ENCODE results near the gene RAET1E. TPM values are rescaled to one million over a fixed set of nuclear protein-coding genes. Genes with fewer than 3 reads are reported as not detected.
"Not testable (repeated sequence)": the region's sequence is repeated elsewhere in the genome, so short reads cannot be mapped to it uniquely, and the experiment has no call there.

The RAET1E gene
- total RNA-seq, 1 experiment from 2014 or later = not detected

- H3K14ac ChIP-seq (ENCODE audit: insufficient read depth, low read length) = 0 out of 2 replicates have a peak overlapping the region, but pooled peaks have one; percentile 1
- H3K4me3 Mint-ChIP-seq = peak overlapping the region; percentile 69 to 86
- H3K27ac ChIP-seq (ENCODE audit: insufficient read length, low read depth, low read length) = no peak overlapping the region
- H3K79me1 ChIP-seq (ENCODE audit: insufficient read depth, low read depth, low read length, poor library complexity, severe bottlenecking) = peaks cover 2% of the 10 kb centered on the region
- H2BK15ac ChIP-seq (ENCODE audit: low read depth, low read length) = no peak overlapping the region
- no peak overlapping the region for H3K4ac ChIP-seq (ENCODE audit: low read depth, low read length)
- TF ChIP-seq, protein P1, sequence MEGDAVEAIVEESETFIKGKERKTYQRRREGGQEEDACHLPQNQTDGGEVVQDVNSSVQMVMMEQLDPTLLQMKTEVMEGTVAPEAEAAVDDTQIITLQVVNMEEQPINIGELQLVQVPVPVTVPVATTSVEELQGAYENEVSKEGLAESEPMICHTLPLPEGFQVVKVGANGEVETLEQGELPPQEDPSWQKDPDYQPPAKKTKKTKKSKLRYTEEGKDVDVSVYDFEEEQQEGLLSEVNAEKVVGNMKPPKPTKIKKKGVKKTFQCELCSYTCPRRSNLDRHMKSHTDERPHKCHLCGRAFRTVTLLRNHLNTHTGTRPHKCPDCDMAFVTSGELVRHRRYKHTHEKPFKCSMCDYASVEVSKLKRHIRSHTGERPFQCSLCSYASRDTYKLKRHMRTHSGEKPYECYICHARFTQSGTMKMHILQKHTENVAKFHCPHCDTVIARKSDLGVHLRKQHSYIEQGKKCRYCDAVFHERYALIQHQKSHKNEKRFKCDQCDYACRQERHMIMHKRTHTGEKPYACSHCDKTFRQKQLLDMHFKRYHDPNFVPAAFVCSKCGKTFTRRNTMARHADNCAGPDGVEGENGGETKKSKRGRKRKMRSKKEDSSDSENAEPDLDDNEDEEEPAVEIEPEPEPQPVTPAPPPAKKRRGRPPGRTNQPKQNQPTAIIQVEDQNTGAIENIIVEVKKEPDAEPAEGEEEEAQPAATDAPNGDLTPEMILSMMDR (conservative IDR thresholded peaks at IDR 0.05) = no peak
- no peak overlapping the region for H3K27ac Mint-ChIP-seq
- H2AFZ ChIP-seq (ENCODE audit: low read length) = no peak overlapping the region
- H3T11ph ChIP-seq (ENCODE audit: low read length) = no peak overlapping the region
- no peak overlapping the region for H2BK12ac ChIP-seq (ENCODE audit: insufficient read length, low read depth, low read length)
- no peaks in the 10 kb centered on the region for H3K9me3 Mint-ChIP-seq
- no peak overlapping the region for H4K5ac ChIP-seq (ENCODE audit: insufficient read length, low read depth, low read length)
- no peak overlapping the region for H4K91ac ChIP-seq (ENCODE audit: insufficient read length, low read depth, low read length)
- no peak overlapping the region for H2BK5ac ChIP-seq (ENCODE audit: insufficient read length, low read length)
- H3K4me1 ChIP-seq (ENCODE audit: insufficient read depth, low read length) = peaks cover 2% of the 10 kb centered on the region; the same call in 1 of the 2 replicates
- peaks cover 35 to 45% of the 10 kb centered on the region in 2 experiments for H3K4me1 Mint-ChIP-seq
- no peak overlapping the region for H2BK120ac ChIP-seq (ENCODE audit: low read depth, low read length, poor library complexity, severe bottlenecking)
- WGBS (ENCODE audit: extremely low coverage, insufficient read length, low lambda C conversion rate) = no CpG with 5 or more reads among the region's 69 CpGs
- peaks cover 22% of the 10 kb centered on the region for H3K27me3 Mint-ChIP-seq (ENCODE audit: low read depth)
- H3K9me3 ChIP-seq (ENCODE audit: control insufficient read depth, low read depth, low read length) = no peaks in the 10 kb centered on the region
- peak overlapping the region; percentile 78 for H3K4me2 ChIP-seq (ENCODE audit: insufficient read depth, insufficient read length, low read length)
- no peak overlapping the region for H3K18ac ChIP-seq (ENCODE audit: insufficient read length, low read depth, low read length)
- no peaks in the 10 kb centered on the region for H3K79me2 ChIP-seq (ENCODE audit: insufficient read depth, low read length)
- DNase-seq = peak; percentile 51
- H2AK5ac ChIP-seq (ENCODE audit: insufficient read length, low read length) = no peak overlapping the region
- no peak overlapping the region for H2BK20ac ChIP-seq (ENCODE audit: low read depth, low read length, poor library complexity, severe bottlenecking)
- H3K23me2 ChIP-seq (ENCODE audit: insufficient read length, low read depth, low read length, poor library complexity, severe bottlenecking) = peaks cover 12% of the 10 kb centered on the region
- H4K20me1 ChIP-seq (ENCODE audit: control insufficient read depth, insufficient read depth, insufficient read length) = peaks cover 3% of the 10 kb centered on the region
- no peaks in the 10 kb centered on the region; a peak in 1 of 7 replicates for H3K36me3 Mint-ChIP-seq (ENCODE audit: insufficient read depth in 1 of 3, low read depth in 3 of 3)
- H4K8ac ChIP-seq (replicated peaks; ENCODE audit: insufficient read length, low read depth, low read length) = no peak overlapping the region
- no peaks in the 10 kb centered on the region for H3K27me3 ChIP-seq (ENCODE audit: insufficient read depth, low read length)
- no peak overlapping the region for H3K56ac ChIP-seq (ENCODE audit: insufficient read length, low read depth, low read length)
- H3K9ac ChIP-seq (ENCODE audit: extremely low read depth, insufficient read length, low read length) = peak overlapping the region; percentile 36
- H3K23ac ChIP-seq (ENCODE audit: insufficient read length, low read depth, low read length) = no peak overlapping the region
Observed at GRCh38 chr6:149862922-149863697, 34.8 kb downstream of the RAET1E start.

GRCh38 chr6:149862424-149862738 lies 35.5 kb downstream of the RAET1E start:
- H3K9me3 ChIP-seq (ENCODE audit: control insufficient read depth, low read depth, low read length); H3K9me3 Mint-ChIP-seq; H3K9ac ChIP-seq (ENCODE audit: extremely low read depth, insufficient read length, low read length); H3K27ac ChIP-seq (ENCODE audit: insufficient read length, low read depth, low read length); H3K4ac ChIP-seq (ENCODE audit: low read depth, low read length); H4K5ac ChIP-seq (ENCODE audit: insufficient read length, low read depth, low read length); H3K79me1 ChIP-seq (ENCODE audit: insufficient read depth, low read depth, low read length, poor library complexity, severe bottlenecking); H3K27ac Mint-ChIP-seq; H2AK5ac ChIP-seq (ENCODE audit: insufficient read length, low read length); H4K91ac ChIP-seq (ENCODE audit: insufficient read length, low read depth, low read length); H4K8ac ChIP-seq (replicated peaks; ENCODE audit: insufficient read length, low read depth, low read length); H2BK5ac ChIP-seq (ENCODE audit: insufficient read length, low read length); H3K14ac ChIP-seq (ENCODE audit: insufficient read depth, low read length); H3K27me3 ChIP-seq (ENCODE audit: insufficient read depth, low read length); H3K18ac ChIP-seq (ENCODE audit: insufficient read length, low read depth, low read length); DNase-seq; H4K20me1 ChIP-seq (ENCODE audit: control insufficient read depth, insufficient read depth, insufficient read length); H3K4me1 ChIP-seq (ENCODE audit: insufficient read depth, low read length); H2AFZ ChIP-seq (ENCODE audit: low read length); H3K23ac ChIP-seq (ENCODE audit: insufficient read length, low read depth, low read length); H2BK15ac ChIP-seq (ENCODE audit: low read depth, low read length); H2BK120ac ChIP-seq (ENCODE audit: low read depth, low read length, poor library complexity, severe bottlenecking); H2BK20ac ChIP-seq (ENCODE audit: low read depth, low read length, poor library complexity, severe bottlenecking); H3K36me3 Mint-ChIP-seq (ENCODE audit: insufficient read depth in 1 of 3, low read depth in 3 of 3); H3K4me2 ChIP-seq (ENCODE audit: insufficient read depth, insufficient read length, low read length); H3K79me2 ChIP-seq (ENCODE audit: insufficient read depth, low read length); H3K56ac ChIP-seq (ENCODE audit: insufficient read length, low read depth, low read length); H3T11ph ChIP-seq (ENCODE audit: low read length); H2BK12ac ChIP-seq (ENCODE audit: insufficient read length, low read depth, low read length): not testable (repeated sequence)
- peaks cover 12% of the 10 kb centered on the region for H3K23me2 ChIP-seq (ENCODE audit: insufficient read length, low read depth, low read length, poor library complexity, severe bottlenecking)
- WGBS (ENCODE audit: extremely low coverage, insufficient read length, low lambda C conversion rate) = no CpG with 5 or more reads among the region's 12 CpGs
- peak overlapping the region; percentile 69 to 86 for H3K4me3 Mint-ChIP-seq
- H3K4me1 Mint-ChIP-seq = peaks cover 34 to 40% of the 10 kb centered on the region in 2 experiments
- peaks cover 22% of the 10 kb centered on the region for H3K27me3 Mint-ChIP-seq (ENCODE audit: low read depth)
